HG02884 (cell line): ENCODE results near the gene PCDHB5.
"Not testable (repeated sequence)": the region's sequence is repeated elsewhere in the genome, so short reads cannot be mapped to it uniquely, and the experiment has no call there.

ENCODE experiments used
- ATAC-seq: cut with Tn5 transposase; IDR thresholded peaks from one replicate; pipeline ENCODE4 v1.9.1; 2021; ENCODE audit warnings: mild to moderate bottlenecking, moderate library complexity; ENCODE audit not compliant: unreplicated experiment

The PCDHB5 gene

DNA sequence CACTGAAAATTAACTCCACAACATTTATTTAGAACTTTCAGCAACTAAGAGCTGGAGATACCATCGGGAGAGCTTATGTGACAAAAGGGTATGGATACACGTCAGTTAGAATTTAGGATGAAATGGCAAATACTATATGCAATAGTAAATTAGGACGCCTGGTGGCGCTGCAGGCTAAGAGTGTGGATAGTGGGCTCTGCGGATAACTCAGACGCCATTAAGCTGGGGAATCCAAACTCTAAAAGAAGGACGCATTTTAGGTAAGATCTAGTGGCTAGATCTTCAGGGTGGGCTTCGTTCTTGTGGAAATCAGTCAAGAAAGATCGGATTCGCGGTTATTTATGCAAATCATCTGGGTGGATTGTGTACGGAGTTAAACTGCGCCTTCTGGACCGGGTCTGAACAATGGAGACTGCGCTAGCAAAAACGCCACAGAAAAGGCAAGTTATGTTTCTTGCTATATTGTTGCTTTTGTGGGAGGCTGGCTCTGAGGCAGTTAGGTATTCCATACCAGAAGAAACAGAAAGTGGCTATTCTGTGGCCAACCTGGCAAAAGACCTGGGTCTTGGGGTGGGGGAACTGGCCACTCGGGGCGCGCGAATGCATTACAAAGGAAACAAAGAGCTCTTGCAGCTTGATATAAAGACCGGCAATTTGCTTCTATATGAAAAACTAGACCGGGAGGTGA lies at the start of gene PCDHB5:
PCDHB5 (plus strand) TSS at position 177 of the 688 bp plus-strand sequence; CDS start at position 406, 229 bp downstream.
- ATAC-seq = no peak

DNA sequence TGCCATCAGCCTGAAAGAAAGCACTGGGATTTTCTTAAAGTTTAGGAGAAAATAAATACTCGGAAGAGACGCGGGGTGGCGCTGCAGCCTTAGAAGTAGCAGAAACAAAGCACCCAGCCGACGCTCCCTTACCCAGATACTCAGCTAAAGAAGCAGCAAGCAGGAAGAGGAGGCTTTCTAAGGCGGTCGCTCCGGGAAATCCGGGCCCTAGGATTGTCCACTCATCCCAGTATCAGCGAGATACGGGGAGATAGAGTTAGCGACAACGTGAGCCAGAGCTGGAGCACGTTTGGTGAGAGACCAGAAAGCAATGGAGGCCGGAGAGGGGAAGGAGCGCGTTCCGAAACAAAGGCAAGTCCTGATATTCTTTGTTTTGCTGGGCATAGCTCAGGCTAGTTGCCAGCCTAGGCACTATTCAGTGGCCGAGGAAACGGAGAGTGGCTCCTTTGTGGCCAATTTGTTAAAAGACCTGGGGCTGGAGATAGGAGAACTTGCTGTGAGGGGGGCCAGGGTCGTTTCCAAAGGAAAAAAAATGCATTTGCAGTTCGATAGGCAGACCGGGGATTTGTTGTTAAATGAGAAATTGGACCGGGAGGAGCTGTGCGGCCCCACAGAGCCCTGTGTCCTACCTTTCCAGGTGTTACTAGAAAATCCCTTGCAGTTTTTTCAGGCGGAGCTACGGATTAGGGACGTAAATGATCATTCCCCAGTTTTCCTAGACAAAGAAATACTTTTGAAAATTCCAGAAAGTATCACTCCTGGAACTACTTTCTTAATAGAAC lies 40.3 kb upstream of the PCDHB5 start, which contains the start of gene PCDHB2:
PCDHB2 (plus strand) TSS at position 135 of the 782 bp plus-strand sequence; CDS start at position 311, 176 bp downstream.
- ATAC-seq = no peak

- ATAC-seq = no peak
These were observed 39.8 kb upstream of the PCDHB5 start for GRCh38 chr5:141095263-141095641.

GRCh38 chr5:141096181-141096580 lies 38.8 kb upstream of the PCDHB5 start:
- not testable (repeated sequence) for ATAC-seq

DNA sequence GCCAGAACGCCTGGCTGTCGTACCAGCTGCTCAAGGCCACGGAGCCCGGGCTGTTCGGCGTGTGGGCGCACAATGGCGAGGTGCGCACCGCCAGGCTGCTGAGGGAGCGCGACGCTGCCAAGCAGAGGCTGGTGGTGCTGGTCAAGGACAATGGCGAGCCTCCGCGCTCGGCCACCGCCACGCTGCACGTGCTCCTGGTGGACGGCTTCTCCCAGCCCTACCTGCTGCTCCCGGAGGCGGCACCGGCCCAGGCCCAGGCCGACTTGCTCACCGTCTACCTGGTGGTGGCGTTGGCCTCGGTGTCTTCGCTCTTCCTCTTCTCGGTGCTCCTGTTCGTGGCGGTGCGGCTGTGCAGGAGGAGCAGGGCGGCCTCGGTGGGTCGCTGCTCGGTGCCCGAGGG lies 38.4 kb upstream of the PCDHB5 start:
- ATAC-seq = not testable (repeated sequence)

- ATAC-seq = no peak
These were observed 34.7 kb upstream of the PCDHB5 start, which contains the start of gene PCDHB3 for GRCh38 chr5:141100243-141100805. Gene PCDHB3, plus strand, starts transcription at chr5:141100473. Its CDS starts 177 bp downstream, at chr5:141100650.

DNA sequence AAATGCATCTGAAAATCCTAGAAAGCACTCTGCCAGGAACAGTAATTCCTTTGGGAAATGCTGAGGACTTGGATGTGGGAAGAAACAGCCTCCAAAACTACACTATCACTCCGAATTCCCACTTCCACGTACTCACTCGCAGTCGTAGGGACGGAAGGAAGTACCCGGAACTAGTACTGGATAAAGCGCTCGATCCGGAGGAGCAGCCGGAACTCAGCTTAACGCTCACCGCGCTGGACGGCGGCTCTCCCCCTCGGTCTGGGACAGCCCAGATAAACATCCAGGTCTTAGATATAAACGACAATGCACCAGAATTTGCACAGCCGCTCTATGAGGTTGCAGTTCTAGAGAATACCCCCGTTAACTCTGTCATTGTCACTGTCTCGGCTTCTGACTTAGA lies 33.9 kb upstream of the PCDHB5 start:
- ATAC-seq = no peak

- not testable (repeated sequence) for ATAC-seq
These were observed 32.9 kb upstream of the PCDHB5 start for GRCh38 chr5:141102070-141102469.

- ATAC-seq = not testable (repeated sequence)
These were observed 32.5 kb upstream of the PCDHB5 start for GRCh38 chr5:141102471-141102870.

- ATAC-seq = no peak
These were observed 29.7 kb upstream of the PCDHB5 start for GRCh38 chr5:141105350-141105749.

GRCh38 chr5:141119250-141119649 lies 15.8 kb upstream of the PCDHB5 start:
- no peak for ATAC-seq

DNA sequence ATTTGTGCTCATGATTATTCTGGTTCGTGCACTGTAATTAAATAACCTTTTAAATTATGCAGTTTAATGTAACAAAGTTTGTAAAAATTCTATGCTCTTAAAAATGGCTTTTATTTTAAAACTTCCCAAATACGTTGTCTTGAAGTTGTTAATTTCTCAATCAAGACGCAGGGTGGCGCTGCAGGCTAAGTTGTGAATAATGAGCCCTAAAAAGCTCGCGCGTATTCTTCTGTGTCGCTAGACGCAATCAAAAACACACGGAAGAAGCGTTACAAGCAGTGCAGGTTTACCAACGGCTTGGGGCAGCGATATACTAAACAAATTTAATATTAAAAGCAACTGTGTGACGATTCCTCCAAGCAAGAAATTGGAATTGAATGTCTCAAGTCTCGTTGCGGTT lies 13.4 kb upstream of the PCDHB5 start, which contains the start of gene PCDHB4:
PCDHB4 (plus strand) TSS at position 256 of the 400 bp plus-strand sequence. CDS start 181 bp downstream, outside the sequence.
- ATAC-seq = no peak

GRCh38 chr5:141121985-141122384 lies 13.0 kb upstream of the PCDHB5 start:
- ATAC-seq = no peak

DNA sequence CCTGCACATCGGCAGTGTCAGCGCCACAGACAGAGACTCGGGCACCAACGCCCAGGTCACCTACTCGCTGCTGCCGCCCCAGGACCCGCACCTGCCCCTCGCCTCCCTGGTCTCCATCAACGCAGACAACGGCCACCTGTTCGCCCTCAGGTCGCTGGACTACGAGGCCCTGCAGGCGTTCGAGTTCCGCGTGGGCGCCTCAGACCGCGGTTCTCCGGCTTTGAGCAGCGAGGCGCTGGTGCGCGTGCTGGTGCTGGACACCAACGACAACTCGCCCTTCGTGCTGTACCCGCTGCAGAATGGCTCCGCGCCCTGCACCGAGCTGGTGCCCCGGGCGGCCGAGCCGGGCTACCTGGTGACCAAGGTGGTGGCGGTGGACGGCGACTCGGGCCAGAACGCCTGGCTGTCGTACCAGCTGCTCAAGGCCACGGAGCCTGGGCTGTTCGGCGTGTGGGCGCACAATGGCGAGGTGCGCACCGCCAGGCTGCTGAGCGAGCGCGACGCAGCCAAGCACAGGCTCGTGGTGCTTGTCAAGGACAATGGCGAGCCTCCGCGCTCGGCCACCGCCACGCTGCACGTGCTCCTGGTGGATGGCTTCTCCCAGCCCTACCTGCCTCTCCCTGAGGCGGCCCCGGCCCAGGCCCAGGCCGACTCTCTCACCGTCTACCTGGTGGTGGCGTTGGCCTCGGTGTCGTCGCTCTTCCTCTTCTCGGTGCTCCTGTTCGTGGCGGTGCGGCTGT lies 11.4 kb upstream of the PCDHB5 start:
- not testable (repeated sequence) for ATAC-seq

DNA sequence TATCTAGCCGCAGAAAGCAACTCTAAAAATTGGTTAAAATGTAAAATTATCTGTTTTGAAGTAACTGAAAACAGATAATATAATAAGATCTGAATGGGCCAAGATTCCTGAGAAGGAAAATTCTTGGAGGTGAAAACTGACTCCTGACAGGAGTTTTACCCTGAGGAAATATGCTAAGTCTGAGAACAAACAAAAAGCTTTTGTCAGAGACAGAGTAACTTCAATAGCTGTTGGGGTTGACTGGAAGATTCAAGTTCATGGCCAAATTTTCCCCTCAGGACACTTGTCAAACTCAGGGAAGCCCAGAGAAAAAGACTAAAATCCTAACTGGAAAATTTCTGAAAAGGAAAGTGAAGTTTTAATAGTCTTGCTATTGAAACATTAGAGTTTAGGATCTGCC lies 7.7 kb upstream of the PCDHB5 start:
- ATAC-seq = no peak

DNA sequence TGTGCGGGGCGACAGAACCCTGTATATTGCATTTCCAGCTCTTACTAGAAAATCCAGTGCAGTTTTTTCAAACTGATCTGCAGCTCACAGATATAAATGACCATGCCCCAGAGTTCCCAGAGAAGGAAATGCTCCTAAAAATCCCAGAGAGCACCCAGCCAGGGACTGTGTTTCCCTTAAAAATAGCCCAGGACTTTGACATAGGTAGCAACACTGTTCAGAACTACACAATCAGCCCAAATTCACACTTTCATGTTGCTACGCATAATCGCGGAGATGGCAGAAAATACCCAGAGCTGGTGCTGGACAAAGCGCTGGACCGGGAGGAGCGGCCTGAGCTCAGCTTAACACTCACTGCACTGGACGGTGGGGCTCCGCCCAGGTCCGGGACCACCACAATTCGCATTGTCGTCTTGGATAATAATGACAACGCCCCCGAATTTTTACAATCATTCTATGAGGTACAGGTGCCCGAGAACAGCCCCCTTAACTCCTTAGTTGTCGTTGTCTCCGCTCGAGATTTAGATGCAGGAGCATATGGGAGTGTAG lies 786 bp downstream of the PCDHB5 start:
- no peak for ATAC-seq

GRCh38 chr5:141137346-141137745 lies 2.3 kb downstream of the PCDHB5 start:
- ATAC-seq = not testable (repeated sequence)

GRCh38 chr5:141149812-141150211 lies 14.8 kb downstream of the PCDHB5 start, which contains the start of gene PCDHB6:
Gene PCDHB6, plus strand, starts transcription at chr5:141150057. Its CDS starts 201 bp downstream, at chr5:141150258.
- ATAC-seq = no peak

GRCh38 chr5:141150224-141150992 lies 15.4 kb downstream of the PCDHB5 start:
- no peak for ATAC-seq

GRCh38 chr5:141150993-141151325 lies 16.0 kb downstream of the PCDHB5 start:
- ATAC-seq = no peak
